GM19328 (cell line): ENCODE measurements around the gene TMEM123.

ENCODE experiments used
- ATAC-seq: cut with Tn5 transposase; IDR thresholded peaks from one replicate; pipeline ENCODE4 v1.9.1; 2021; ENCODE audit warnings: mild to moderate bottlenecking, moderate library complexity; ENCODE audit not compliant: unreplicated experiment

Gene TMEM123

GRCh38 chr11:102367364-102367763 lies 85.2 kb downstream of the TMEM123 start:
- ATAC-seq: no peak

- no peak for ATAC-seq
Observed at GRCh38 chr11:102364991-102365390, 87.6 kb downstream of the TMEM123 start.

- ATAC-seq: peak; percentile 75
Observed at GRCh38 chr11:102361086-102362031, 91.2 kb downstream of the TMEM123 start.

GRCh38 chr11:102360681-102361080 lies 91.9 kb downstream of the TMEM123 start:
- no peak for ATAC-seq

GRCh38 chr11:102359372-102359771 lies 93.2 kb downstream of the TMEM123 start:
- no peak for ATAC-seq

- no peak for ATAC-seq
Observed at GRCh38 chr11:102357116-102357515, 95.4 kb downstream of the TMEM123 start.

GRCh38 chr11:102347462-102348370 lies 104.8 kb downstream of the TMEM123 start:
- no peak for ATAC-seq

- ATAC-seq: peak; percentile 87
Observed at GRCh38 chr11:102346748-102347461, 105.7 kb downstream of the TMEM123 start, which contains the start of gene BIRC2. TSS of gene BIRC2 (plus strand) at chr11:102347214. CDS start at chr11:102349855, 2,641 bp downstream.

GRCh38 chr11:102346456-102346747 lies 106.2 kb downstream of the TMEM123 start:
- ATAC-seq: no peak
